DOHH2 (cell line): ENCODE results near the gene LDLRAD2.
"Not testable (repeated sequence)": the region's sequence is repeated elsewhere in the genome, so short reads cannot be mapped to it uniquely, and the experiment has no call there.

ENCODE experiments used
- H3F3A ChIP-seq: fragments of 200-600 bp; sonication (generic), shearing (Covaris generic); 2 replicates; pipeline ENCODE4 v1.6.0; 2016; ENCODE audit warnings: antibody characterized with exemption, mild to moderate bottlenecking; ENCODE audit not compliant: control insufficient read depth, insufficient read depth
- H3K27ac ChIP-seq: fragments of 200-600 bp; sonication (generic); 2 replicates; pipeline ENCODE4 v1.5.1; 2014; ENCODE audit warnings: low read depth, mild to moderate bottlenecking, low read length, moderate library complexity
- H3K27me3 ChIP-seq: fragments of 200-600 bp; sonication (generic); 2 replicates; pipeline ENCODE4 v1.6.1; 2014; ENCODE audit warnings: mild to moderate bottlenecking, low read length, mixed read lengths; ENCODE audit not compliant: control insufficient read depth
- H3K36me3 ChIP-seq: fragments of 200-600 bp; sonication (generic); 2 replicates; pipeline ENCODE4 v1.6.1; 2014; ENCODE audit warnings: mild to moderate bottlenecking, low read length, moderate library complexity, mixed read lengths; ENCODE audit not compliant: control insufficient read depth
- H3K4me1 ChIP-seq: fragments of 200-600 bp; sonication (generic); 2 replicates; pipeline ENCODE4 v1.6.1; 2014; ENCODE audit warnings: mild to moderate bottlenecking, low read length, mixed read lengths; ENCODE audit not compliant: control insufficient read depth
- H3K4me2 ChIP-seq: fragments of 200-600 bp; sonication (generic); 2 replicates; pipeline ENCODE4 v1.6.0; 2014; ENCODE audit warnings: mild to moderate bottlenecking, low read length, moderate library complexity
- H3K4me3 ChIP-seq: fragments of 200-600 bp; sonication (generic); 2 replicates; pipeline ENCODE4 v1.5.1; 2014; ENCODE audit warnings: mild to moderate bottlenecking, low read length, mixed read lengths
- H3K79me2 ChIP-seq: fragments of 200-600 bp; sonication (generic); 2 replicates; pipeline ENCODE4 v1.6.1; 2014; ENCODE audit warnings: mild to moderate bottlenecking, low read length, mixed read lengths; ENCODE audit not compliant: control insufficient read depth
- H3K9me2 ChIP-seq: fragments of 200-600 bp; sonication (generic); replicated peaks from 2 replicates; pipeline ENCODE4 v1.6.1; 2014; ENCODE audit warnings: mild to moderate bottlenecking, low read length, mixed read lengths; ENCODE audit not compliant: control insufficient read depth
- H3K9me3 ChIP-seq: fragments of 200-600 bp; sonication (generic); 2 replicates; pipeline ENCODE4 v1.6.1; 2014; ENCODE audit warnings: antibody characterized with exemption, low read length, mixed read lengths; ENCODE audit not compliant: control insufficient read depth, insufficient read depth
- H4K20me1 ChIP-seq: fragments of 200-600 bp; sonication (generic); 2 replicates; pipeline ENCODE4 v1.6.0; 2014; ENCODE audit warnings: low read depth, mild to moderate bottlenecking, antibody characterized with exemption, low read length, moderate library complexity; ENCODE audit not compliant: control insufficient read depth, insufficient read depth
- CTCF ChIP-seq: fragments of 200-600 bp; sonication (generic); IDR thresholded peaks from one replicate; pipeline ENCODE4 v1.5.1; 2014; ENCODE audit warnings: antibody characterized with exemption, mild to moderate bottlenecking, low read depth, low read length; ENCODE audit not compliant: poor library complexity, severe bottlenecking
- EZH2phosphoT487 ChIP-seq: fragments of 200-600 bp; sonication (generic); IDR thresholded peaks from 2 replicates; pipeline ENCODE4 v1.6.1; 2017; ENCODE audit warnings: borderline replicate concordance, mild to moderate bottlenecking, antibody characterized with exemption, low read length, moderate library complexity, mixed read lengths

LDLRAD2 gene

DNA sequence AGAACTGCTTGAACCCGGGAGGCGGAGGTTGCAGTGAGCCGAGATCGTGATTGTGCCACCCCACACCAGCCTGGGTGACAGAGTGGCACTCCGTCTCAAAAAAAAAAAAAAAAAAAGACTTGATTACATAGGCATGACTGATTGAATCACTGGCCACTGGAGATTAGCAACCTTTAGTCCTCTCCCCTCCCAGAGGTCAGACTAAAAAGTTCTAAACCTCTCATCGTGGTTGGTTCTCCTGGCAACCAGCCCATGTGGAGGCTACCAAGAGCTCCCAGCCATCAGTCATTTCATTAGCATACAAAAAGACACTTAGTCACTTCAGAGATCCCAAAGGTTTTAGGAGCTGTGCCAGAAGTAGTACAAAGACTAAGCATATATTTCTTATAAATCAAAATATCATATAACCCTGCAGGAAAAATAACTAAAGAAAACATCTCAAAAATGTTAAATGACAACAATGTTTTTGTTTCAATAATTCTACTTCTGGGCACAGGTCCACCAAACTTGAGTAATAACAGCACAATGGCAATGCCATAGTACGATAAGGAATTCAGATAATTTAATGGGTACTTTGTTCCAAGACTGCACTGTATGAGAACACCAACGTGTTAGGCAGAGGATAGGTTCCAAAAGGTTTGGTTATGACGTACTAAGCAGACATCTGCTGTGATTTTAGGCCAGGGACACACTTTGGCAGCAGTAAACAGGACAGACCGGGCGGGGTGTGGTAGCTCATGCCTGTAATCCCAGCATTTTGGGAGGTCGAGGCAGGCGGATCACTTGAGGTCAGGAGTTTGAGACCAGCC, 47.2 kb upstream of the LDLRAD2 start:
- Histone ChIP-seq H3K79me2 (peaks cover 99% of the 10 kb centered on the region), H3K9me3 (no peaks in the 10 kb centered on the region), H3K27me3 (no peaks in the 10 kb centered on the region), H3K4me3 (0 out of 2 replicates have a peak overlapping the region, but pooled peaks have one; percentile 15), H3K36me3 (no peaks in the 10 kb centered on the region), H3K27ac (peak overlapping the region; percentile 77), H3K4me2 (peak overlapping the region; percentile 59), H3K9me2 (no peaks in the 10 kb centered on the region), H4K20me1 (peaks cover 13% of the 10 kb centered on the region), H3F3A (peaks cover 13% of the 10 kb centered on the region), H3K4me1 (peaks cover 62% of the 10 kb centered on the region)
- TF ChIP-seq EZH2phosphoT487 (no peak), CTCF (no peak)

DNA sequence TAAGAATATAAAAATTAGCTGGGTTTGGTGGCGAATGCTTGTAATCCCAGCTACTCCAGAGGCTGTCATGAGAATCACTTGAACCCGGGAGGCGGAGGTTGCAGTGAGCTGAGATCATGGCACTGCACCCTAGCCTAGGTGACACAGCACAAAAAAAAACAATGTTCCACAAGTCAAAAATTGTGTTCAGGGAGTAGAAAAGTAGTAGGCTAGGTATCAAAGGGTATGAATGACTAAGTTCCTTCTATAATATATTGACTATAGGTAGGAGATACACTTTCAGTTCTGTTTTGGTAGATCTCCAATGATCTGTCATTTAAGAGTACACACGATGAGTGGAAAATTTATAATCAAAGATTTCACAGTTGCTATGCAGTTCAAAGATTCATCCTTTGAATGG, 45.9 kb upstream of the LDLRAD2 start:
- H3K79me2 ChIP-seq, result peaks cover 99% of the 10 kb centered on the region
- no peaks in the 10 kb centered on the region for H3K9me3 ChIP-seq
- H3K27me3 ChIP-seq, result no peaks in the 10 kb centered on the region
- peaks cover 53% of the 10 kb centered on the region for H3K4me1 ChIP-seq
- H3K9me2 ChIP-seq, result no peaks in the 10 kb centered on the region
- H3K36me3 ChIP-seq, result no peaks in the 10 kb centered on the region
- H3K4me3 ChIP-seq, result no peak overlapping the region
- peaks cover 13% of the 10 kb centered on the region for H3F3A ChIP-seq
- H4K20me1 ChIP-seq, result peaks cover 13% of the 10 kb centered on the region
- H3K27ac ChIP-seq, result no peak overlapping the region
- TF ChIP-seq CTCF, result no peak
- TF ChIP-seq EZH2phosphoT487, result no peak
- no peak overlapping the region for H3K4me2 ChIP-seq

DNA sequence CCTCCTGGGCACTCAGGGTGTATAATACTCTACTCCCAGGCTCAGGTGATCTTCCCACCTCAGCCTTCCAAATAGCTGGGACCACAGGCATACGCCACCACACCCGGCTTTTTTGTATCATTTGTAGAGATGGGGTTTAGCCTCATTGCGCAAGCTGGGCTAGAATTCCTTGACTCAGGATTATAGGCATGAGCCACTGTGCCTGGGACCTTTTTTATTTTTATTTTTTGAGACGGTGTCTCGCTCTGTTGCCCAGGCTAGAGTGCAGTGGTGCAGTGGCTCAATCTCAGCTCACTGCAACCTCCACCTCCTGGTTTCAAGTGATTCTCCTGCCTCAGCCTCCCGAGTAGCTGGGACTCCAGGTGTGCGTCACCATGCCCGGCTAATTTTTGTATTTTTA, 45.0 kb upstream of the LDLRAD2 start:
- not testable (repeated sequence) for H3K36me3 ChIP-seq, H3K27ac ChIP-seq, H3K9me2 ChIP-seq, H3K4me2 ChIP-seq, H3K27me3 ChIP-seq, H3K9me3 ChIP-seq, H3K4me3 ChIP-seq
- Histone ChIP-seq H3K79me2 (peaks cover 98% of the 10 kb centered on the region), H3F3A (peaks cover 13% of the 10 kb centered on the region), H3K4me1 (peaks cover 44% of the 10 kb centered on the region), H4K20me1 (peaks cover 13% of the 10 kb centered on the region)

DNA sequence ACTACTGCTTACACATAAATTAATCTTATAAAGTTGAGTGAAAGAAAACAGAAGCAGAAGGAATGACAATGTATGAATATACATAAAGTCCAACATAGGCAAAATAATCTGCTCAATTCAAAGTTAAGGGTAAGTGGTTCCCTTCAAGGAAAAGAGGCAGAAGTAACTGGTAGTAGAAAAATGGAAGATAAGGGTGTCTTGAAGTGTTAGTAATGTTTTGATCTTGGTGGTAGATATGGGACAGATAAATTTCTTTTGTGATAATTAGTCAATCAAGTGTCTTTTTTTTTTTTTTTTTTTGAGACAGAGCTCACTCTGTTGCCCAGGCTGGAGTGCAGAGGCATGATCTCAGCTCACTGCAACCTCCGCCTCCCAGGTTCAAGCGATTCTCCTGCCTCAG, 41.9 kb upstream of the LDLRAD2 start:
- Histone ChIP-seq H3K27me3 (no peaks in the 10 kb centered on the region), H3K4me1 (peaks cover 30% of the 10 kb centered on the region), H3K4me3 (no peak overlapping the region), H3K27ac (no peak overlapping the region), H3K9me2 (no peaks in the 10 kb centered on the region), H3K36me3 (no peaks in the 10 kb centered on the region), H3K79me2 (peaks cover 99% of the 10 kb centered on the region), H3K4me2 (no peak overlapping the region), H3F3A (no peaks in the 10 kb centered on the region), H3K9me3 (no peaks in the 10 kb centered on the region), H4K20me1 (peaks cover 7% of the 10 kb centered on the region)
- TF ChIP-seq EZH2phosphoT487 (no peak), CTCF (no peak)

GRCh38 chr1:21770602-21771001, 41.5 kb upstream of the LDLRAD2 start:
- not testable (repeated sequence) for H3K36me3 ChIP-seq, H4K20me1 ChIP-seq, H3K27me3 ChIP-seq, H3F3A ChIP-seq, H3K27ac ChIP-seq, H3K9me3 ChIP-seq, H3K4me2 ChIP-seq, H3K9me2 ChIP-seq, H3K4me3 ChIP-seq
- Histone ChIP-seq H3K79me2 (peaks cover 99% of the 10 kb centered on the region), H3K4me1 (peaks cover 31% of the 10 kb centered on the region)

DNA sequence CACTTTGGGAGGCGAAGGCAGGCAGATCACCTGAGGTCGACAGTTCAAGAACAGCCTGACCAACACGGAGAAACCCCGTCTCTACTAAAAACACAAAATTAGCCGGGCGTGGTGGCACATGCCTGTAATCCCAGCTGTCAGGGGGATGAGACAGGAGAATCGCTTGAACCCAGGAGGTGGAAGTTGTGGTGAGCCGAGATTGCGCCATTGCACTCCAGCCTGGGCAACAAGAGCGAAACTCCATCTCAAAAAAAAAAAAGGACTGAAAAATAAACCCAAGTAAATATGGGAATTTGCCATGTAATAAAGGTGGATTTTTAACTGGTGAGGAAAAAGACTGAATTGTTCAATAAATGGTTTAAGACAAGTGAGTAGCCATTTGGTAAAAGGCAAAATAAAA, 40.4 kb upstream of the LDLRAD2 start:
- H3K9me3 ChIP-seq, H3K4me2 ChIP-seq, H4K20me1 ChIP-seq, H3K9me2 ChIP-seq, H3K4me3 ChIP-seq, H3K36me3 ChIP-seq, H3F3A ChIP-seq, H3K27me3 ChIP-seq, H3K27ac ChIP-seq: not testable (repeated sequence)
- peaks cover 99% of the 10 kb centered on the region for H3K79me2 ChIP-seq
- H3K4me1 ChIP-seq, result peaks cover 34% of the 10 kb centered on the region
